Esophagus (tissue), 2 donors: Measurements from ENCODE around the gene P4HA1. TPM values are rescaled to one million over a fixed set of nuclear protein-coding genes. Genes with fewer than 3 reads are reported as not detected.
"Not testable (repeated sequence)": the region's sequence is repeated elsewhere in the genome, so short reads cannot be mapped to it uniquely, and the experiment has no call there.

Experiments
- H3K27ac ChIP-seq, 2 donors: one replicate each; pipeline ENCODE4 v1.5.1; 2013; ENCODE audit warnings: low read depth in 2 of 2, mild to moderate bottlenecking in 2 of 2, inconsistent platforms in 1 of 2, low read length in 1 of 2, moderate library complexity in 1 of 2
- H3K27me3 ChIP-seq, 2 donors: one replicate each; pipeline ENCODE4 v1.6.1; 2013; ENCODE audit warnings: low read length in 2 of 2, control low read depth in 1 of 2, mild to moderate bottlenecking in 1 of 2; ENCODE audit not compliant: insufficient read depth in 2 of 2, control insufficient read depth in 1 of 2
- H3K36me3 ChIP-seq, 2 donors: one replicate each; pipeline ENCODE4 v1.6.1; 2013; ENCODE audit warnings: low read length in 1 of 2; ENCODE audit not compliant: control insufficient read depth in 2 of 2, insufficient read depth in 2 of 2
- H3K4me1 ChIP-seq, 2 donors: one replicate each; pipeline ENCODE4 v1.6.1; 2013; ENCODE audit warnings: low read length in 1 of 2; ENCODE audit not compliant: control insufficient read depth in 2 of 2, insufficient read depth in 2 of 2
- H3K4me3 ChIP-seq, 2 donors: one replicate each; pipeline ENCODE4 v1.5.1; 2013; ENCODE audit warnings: low read length in 2 of 2, mild to moderate bottlenecking in 2 of 2, low read depth in 1 of 2, moderate library complexity in 1 of 2
- H3K9me3 ChIP-seq, 2 donors: one replicate each; pipeline ENCODE4 v1.6.1; 2013; ENCODE audit warnings: mild to moderate bottlenecking in 2 of 2, low read depth in 1 of 2, low read length in 1 of 2, moderate library complexity in 1 of 2; ENCODE audit not compliant: control insufficient read depth in 2 of 2, insufficient read depth in 1 of 2
- WGBS, 2 donors: extraction: QIAGEN DNeasy Blood & Tissue Kit; methylation state at CpG; one replicate each; pipeline ENCODE4 v1.1.7; 2013; 5-methylcytosine and 5-hydroxymethylcytosine counted together
- polyA plus RNA-seq, 2 donors: library from polyadenylated mRNA; stranded (reverse); fragments of 200-250 nt; gene quantifications; one replicate each; pipeline ENCODE4 v1.2.3, GENCODE V29; 2013
- donor health status: healthy with polysubstance abuse.
- donor health status: Bipolar disorder and iron deficiency.

P4HA1 gene
- polyA plus RNA-seq, 2 donors, result 4.0 to 5.1 TPM

DNA sequence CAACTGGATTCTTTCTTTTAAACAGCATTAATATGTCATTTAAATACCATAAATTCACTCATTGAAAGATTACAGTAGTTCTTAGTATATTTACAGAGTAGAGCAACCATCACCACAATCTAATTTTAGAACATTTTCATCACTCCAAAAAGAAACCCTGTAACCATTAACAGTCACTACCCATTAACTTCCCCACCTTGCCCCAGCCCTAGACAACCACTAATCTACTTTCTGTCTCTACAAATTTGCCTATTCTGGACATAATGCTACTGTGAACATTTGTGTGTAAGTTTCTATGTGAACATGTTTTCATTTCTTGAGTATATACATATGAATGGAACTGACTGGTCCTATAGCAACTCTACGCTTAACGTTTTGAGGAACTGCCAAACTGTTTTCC, 42.4 kb downstream of the P4HA1 start:
- no peak overlapping the region for H3K27ac ChIP-seq
- H3K36me3 ChIP-seq, result no peaks in the 10 kb centered on the region
- H3K27me3 ChIP-seq, result no peaks in the 10 kb centered on the region
- no peaks in the 10 kb centered on the region for H3K9me3 ChIP-seq
- no peak overlapping the region for H3K4me3 ChIP-seq
- 84 to 91% methylated on average over 2 of the region's 2 CpGs for WGBS, 2 donors
- no peaks in the 10 kb centered on the region for H3K4me1 ChIP-seq

GRCh38 chr10:73053275-73053674, 43.4 kb downstream of the P4HA1 start:
- Histone ChIP-seq H3K4me1 (no peaks in the 10 kb centered on the region), H3K27me3 (no peaks in the 10 kb centered on the region), H3K9me3 (no peaks in the 10 kb centered on the region), H3K4me3 (no peak overlapping the region), H3K36me3 (no peaks in the 10 kb centered on the region), H3K27ac (no peak overlapping the region)
- WGBS, 2 donors, result 88 to 93% methylated on average over 4 of the region's 4 CpGs

DNA sequence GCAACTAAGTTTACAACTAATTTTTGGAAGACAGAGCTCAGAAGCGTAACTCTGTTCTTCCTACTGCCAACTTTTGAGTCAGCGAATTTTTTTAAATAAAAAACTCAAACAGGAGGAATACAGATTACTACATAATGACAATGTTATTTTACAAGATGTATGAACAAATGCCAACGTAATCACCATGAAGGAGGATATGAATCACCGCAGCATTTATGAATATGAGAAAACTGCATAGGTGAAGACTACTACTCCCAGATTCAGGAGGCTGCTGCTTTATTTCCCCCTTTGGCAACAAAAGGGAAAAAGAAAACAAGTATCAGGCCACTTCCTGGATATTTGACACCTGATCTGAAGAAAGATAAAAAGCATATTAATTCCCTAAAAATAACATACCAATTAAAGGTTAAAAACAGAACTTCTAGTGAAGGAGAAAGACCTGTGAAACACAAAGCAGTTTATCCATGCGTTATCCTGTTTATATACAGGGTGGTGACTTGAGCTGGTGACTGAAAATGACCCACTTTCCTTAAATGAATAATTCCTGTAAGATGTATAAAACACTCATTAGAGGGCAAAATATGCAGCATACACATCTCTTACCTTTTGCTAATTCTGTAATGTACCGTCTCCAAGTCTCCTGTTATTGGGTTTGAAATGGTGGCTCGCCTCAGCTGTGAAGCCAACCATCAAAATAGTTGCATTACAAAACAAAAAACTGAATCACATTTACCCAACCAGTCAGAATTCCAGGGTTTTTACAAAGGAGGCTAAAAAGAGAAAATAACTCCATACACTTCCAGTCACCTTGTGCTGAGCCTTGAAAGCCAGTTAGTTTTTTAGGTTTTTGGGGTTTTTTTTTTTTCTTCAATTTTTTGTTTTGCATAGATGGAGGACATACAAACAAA, 52.0 kb downstream of the P4HA1 start:
- Histone ChIP-seq H3K4me1 (no peaks in the 10 kb centered on the region), H3K27me3 (no peaks in the 10 kb centered on the region), H3K36me3 (no peaks in the 10 kb centered on the region), H3K27ac (no peak overlapping the region), H3K9me3 (no peaks in the 10 kb centered on the region), H3K4me3 (no peak overlapping the region)
- WGBS, 2 donors, result 59 to 65% methylated on average over 7 of the region's 7 CpGs

DNA sequence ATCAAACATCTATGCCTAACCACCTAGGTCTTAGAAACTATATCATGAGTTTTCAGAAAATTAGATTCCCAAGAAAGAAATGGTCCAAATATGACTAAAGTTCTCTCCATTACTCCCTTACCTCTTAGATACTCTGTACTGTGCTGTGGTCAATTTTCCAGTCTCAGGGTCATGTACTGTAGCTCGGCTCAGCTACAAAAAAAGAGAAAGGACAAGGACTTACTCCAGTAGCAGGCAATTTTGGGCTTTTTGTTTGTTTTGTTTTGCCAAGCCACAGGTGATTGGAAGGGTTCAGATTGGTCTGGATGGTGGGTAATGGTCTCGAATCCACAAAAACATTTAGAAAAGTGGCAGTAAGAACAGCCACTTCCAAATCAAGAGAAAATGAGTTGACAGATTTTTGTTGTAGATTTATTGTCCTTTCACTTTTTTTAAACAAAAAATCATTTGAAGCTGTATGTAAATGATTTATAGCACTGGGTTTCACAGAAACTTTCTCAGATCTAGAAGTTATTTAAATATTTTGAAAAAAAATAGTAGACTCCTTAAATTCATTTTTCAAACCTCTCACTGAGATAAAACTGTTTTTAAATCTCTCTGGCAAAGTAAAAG, 52.8 kb downstream of the P4HA1 start:
- Histone ChIP-seq H3K36me3 (no peaks in the 10 kb centered on the region), H3K9me3 (no peaks in the 10 kb centered on the region), H3K4me1 (no peaks in the 10 kb centered on the region), H3K27ac (no peak overlapping the region), H3K4me3 (no peak overlapping the region), H3K27me3 (no peaks in the 10 kb centered on the region)
- 72 to 76% methylated on average over 2 of the region's 2 CpGs for WGBS, 2 donors

- H3K27ac ChIP-seq, result no peak overlapping the region
- H3K36me3 ChIP-seq, result no peaks in the 10 kb centered on the region
- WGBS, 2 donors, result 97 to 100% methylated on average over 1 of the region's 1 CpG
- no peaks in the 10 kb centered on the region for H3K9me3 ChIP-seq
- no peak overlapping the region for H3K4me3 ChIP-seq
- no peaks in the 10 kb centered on the region for H3K27me3 ChIP-seq
- no peaks in the 10 kb centered on the region for H3K4me1 ChIP-seq
Observed at GRCh38 chr10:73043319-73043718, 53.3 kb downstream of the P4HA1 start.

GRCh38 chr10:73042130-73042529, 54.5 kb downstream of the P4HA1 start:
- H3K4me1 ChIP-seq, result no peaks in the 10 kb centered on the region
- H3K4me3 ChIP-seq, result no peak overlapping the region
- no peaks in the 10 kb centered on the region for H3K9me3 ChIP-seq
- no peaks in the 10 kb centered on the region for H3K27me3 ChIP-seq
- WGBS, 2 donors, result 90 to 95% methylated on average over 5 of the region's 5 CpGs
- H3K36me3 ChIP-seq, result no peaks in the 10 kb centered on the region
- H3K27ac ChIP-seq, result no peak overlapping the region

- no peak overlapping the region for H3K27ac ChIP-seq
- H3K4me1 ChIP-seq, result no peaks in the 10 kb centered on the region
- H3K36me3 ChIP-seq, result no peaks in the 10 kb centered on the region
- no peak overlapping the region for H3K4me3 ChIP-seq
- H3K27me3 ChIP-seq, result no peaks in the 10 kb centered on the region
- 64 to 80% methylated on average over 3 of the region's 3 CpGs for WGBS, 2 donors
- H3K9me3 ChIP-seq, result no peaks in the 10 kb centered on the region
Observed at GRCh38 chr10:73039635-73040034, 57.0 kb downstream of the P4HA1 start.

DNA sequence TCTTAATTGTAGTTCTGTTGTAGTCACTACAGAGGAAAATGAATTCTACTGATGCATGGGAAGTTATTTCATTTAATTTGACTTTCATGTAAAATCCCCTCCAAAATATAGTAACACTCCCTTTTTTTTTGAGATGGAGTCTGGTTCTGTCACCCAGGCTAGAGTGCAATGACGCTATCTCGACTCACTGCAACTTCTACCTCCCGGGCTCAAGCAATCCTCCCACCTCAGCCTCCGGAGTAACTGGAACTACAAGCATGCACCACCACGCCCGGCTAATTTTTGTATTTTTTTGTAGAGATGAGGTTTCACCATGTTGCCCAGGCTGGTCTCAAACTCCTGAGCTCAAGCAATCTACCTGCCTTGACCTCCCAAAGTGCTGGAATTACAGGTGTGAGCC, 60.4 kb downstream of the P4HA1 start:
- H3K27ac ChIP-seq, H3K4me3 ChIP-seq, H3K9me3 ChIP-seq, H3K36me3 ChIP-seq, H3K4me1 ChIP-seq, H3K27me3 ChIP-seq: not testable (repeated sequence)
- 87 to 92% methylated on average over 6 of the region's 6 CpGs for whole genome bisulfite sequencing, 2 donors

DNA sequence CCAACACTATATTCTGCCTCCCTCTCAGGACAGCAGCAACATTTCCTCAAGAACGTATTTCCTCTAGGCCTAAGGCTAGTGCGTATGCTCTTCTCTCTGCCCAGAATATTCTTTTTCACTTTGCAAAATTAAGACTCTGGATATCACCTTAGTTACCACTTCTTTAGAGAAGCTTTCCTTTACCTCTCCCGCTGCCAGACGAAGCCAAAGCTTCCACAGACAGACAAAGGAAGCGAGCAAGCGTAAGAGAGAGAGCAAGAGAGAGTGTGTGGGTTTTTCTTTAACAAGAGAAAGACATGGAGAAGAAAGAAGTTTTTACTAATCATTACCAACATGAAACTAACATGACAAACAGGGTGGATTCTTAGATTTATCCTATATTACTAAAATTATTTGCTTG, 64.1 kb downstream of the P4HA1 start:
- no peaks in the 10 kb centered on the region for H3K9me3 ChIP-seq
- no peak overlapping the region for H3K27ac ChIP-seq
- H3K4me3 ChIP-seq, result no peak overlapping the region
- H3K4me1 ChIP-seq, result no peaks in the 10 kb centered on the region
- H3K36me3 ChIP-seq, result no peaks in the 10 kb centered on the region
- no peaks in the 10 kb centered on the region for H3K27me3 ChIP-seq
- 95 to 97% methylated on average over 6 of the region's 6 CpGs for WGBS, 2 donors

- not testable (repeated sequence) for H3K4me1 ChIP-seq, H3K4me3 ChIP-seq, H3K36me3 ChIP-seq, H3K27me3 ChIP-seq, H3K27ac ChIP-seq, H3K9me3 ChIP-seq
- 84 to 100% methylated on average over 1 of the region's 1 CpG for WGBS, 2 donors
Observed at GRCh38 chr10:73026623-73027022, 70.0 kb downstream of the P4HA1 start.
